ENCODE measurements around the gene MICAL2.

The MICAL2 gene

DNA sequence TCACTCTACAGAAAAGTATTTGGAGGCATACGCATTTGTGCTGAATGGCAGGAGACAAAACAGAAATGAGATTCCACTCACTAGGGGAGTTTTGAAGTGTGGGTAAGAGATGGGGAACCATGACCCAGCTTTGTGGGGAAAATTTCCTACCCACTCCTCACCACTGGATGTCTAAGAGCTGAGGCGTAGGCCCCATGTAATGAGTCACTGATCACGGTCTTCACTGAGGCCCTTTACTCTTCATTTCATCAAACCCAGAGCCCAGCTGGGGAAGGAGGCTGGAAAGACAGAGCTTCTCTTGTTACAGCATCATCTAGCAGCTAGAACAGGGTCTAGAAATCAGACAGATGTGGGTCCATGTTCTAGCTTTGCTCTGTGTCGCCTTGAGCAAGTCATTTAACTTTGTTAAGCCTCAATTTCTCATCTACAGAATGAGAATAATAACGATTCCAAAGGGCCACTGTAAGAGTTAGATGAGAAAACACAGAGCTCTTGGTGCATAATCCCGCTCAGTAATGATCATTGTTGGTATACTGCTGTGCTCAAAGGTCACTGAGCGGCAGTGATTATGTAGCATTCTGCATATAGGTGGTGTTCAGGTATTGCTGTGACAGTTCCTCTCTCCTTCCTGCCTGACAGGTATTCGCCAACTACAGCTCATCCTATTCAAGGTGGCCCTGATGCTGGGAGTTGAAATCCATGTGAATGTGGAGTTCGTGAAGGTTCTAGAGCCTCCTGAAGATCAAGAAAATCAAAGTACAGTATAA lies 97.2 kb downstream of the MICAL2 start:
- H3K27ac ChIP-seq, result no peak overlapping the region
- H3K9me3 ChIP-seq (ENCODE audit: control insufficient read depth, low read length), result no peaks in the 10 kb centered on the region
- H2AFZ ChIP-seq, result no peak overlapping the region
- H3K79me2 ChIP-seq, result no peaks in the 10 kb centered on the region
- no peak overlapping the region for H3K4me2 ChIP-seq (ENCODE audit: low read length)
- H3K4me3 ChIP-seq (ENCODE audit: low read depth, low read length), result no peak overlapping the region
- TF ChIP-seq, protein P1, sequence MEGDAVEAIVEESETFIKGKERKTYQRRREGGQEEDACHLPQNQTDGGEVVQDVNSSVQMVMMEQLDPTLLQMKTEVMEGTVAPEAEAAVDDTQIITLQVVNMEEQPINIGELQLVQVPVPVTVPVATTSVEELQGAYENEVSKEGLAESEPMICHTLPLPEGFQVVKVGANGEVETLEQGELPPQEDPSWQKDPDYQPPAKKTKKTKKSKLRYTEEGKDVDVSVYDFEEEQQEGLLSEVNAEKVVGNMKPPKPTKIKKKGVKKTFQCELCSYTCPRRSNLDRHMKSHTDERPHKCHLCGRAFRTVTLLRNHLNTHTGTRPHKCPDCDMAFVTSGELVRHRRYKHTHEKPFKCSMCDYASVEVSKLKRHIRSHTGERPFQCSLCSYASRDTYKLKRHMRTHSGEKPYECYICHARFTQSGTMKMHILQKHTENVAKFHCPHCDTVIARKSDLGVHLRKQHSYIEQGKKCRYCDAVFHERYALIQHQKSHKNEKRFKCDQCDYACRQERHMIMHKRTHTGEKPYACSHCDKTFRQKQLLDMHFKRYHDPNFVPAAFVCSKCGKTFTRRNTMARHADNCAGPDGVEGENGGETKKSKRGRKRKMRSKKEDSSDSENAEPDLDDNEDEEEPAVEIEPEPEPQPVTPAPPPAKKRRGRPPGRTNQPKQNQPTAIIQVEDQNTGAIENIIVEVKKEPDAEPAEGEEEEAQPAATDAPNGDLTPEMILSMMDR (IDR thresholded peaks at IDR 0.05), result no peak
- H3K36me3 ChIP-seq (ENCODE audit: control insufficient read depth, insufficient read depth, low read length), result no peaks in the 10 kb centered on the region
- no peaks in the 10 kb centered on the region for H3K27me3 ChIP-seq (ENCODE audit: control insufficient read depth, insufficient read depth, low read length)
- no peak overlapping the region for H3K9ac ChIP-seq
- no peaks in the 10 kb centered on the region for H3K4me1 ChIP-seq

DNA sequence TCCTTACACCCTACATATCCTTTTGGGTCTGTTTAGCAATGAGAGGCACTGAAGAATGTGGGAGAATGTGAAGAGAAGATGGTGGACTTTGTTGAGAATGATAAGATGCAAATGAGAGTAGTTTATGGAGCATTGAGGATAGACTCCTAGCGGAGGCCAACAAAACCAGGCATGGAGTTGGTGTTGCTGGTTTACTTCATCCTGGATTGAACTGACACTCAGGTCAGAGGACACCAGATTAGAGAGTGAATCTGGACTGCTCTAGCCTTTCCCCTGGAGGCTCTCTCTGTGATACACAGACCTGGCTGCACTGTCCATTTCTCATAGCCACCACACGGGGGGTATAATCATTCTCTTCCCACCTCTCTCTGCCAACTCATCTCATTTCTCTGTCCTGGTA lies 98.7 kb downstream of the MICAL2 start:
- TF ChIP-seq, protein P1 (IDR thresholded peaks at IDR 0.05), result no peak
- Histone ChIP-seq H3K4me1 (no peaks in the 10 kb centered on the region), H3K9me3 (ENCODE audit: control insufficient read depth, low read length) (no peaks in the 10 kb centered on the region), H3K36me3 (ENCODE audit: control insufficient read depth, insufficient read depth, low read length) (no peaks in the 10 kb centered on the region), H2AFZ (no peak overlapping the region), H3K9ac (no peak overlapping the region), H3K4me3 (ENCODE audit: low read depth, low read length) (no peak overlapping the region), H3K27ac (no peak overlapping the region), H3K79me2 (no peaks in the 10 kb centered on the region), H3K4me2 (ENCODE audit: low read length) (no peak overlapping the region), H3K27me3 (ENCODE audit: control insufficient read depth, insufficient read depth, low read length) (no peaks in the 10 kb centered on the region)

DNA sequence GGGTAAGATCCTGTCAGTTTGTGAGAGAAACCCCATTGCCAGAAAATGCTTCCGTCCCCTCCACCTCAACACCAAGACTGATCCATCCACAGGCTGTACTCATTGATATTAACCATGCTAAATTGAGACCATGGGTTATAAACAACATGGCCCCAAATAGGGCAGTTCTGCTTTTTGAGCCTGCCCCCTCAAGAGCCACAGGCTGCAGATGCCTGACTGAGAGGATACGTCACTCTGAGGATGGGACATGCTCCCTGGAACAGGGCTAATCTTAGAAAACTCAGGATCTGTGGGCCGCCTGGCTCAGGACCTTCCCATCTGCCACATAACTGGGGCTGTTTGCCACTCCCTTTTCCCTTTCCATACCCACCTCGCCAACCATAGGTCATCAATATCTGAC lies 99.8 kb downstream of the MICAL2 start:
- no peaks in the 10 kb centered on the region for H3K4me1 ChIP-seq
- no peak overlapping the region for H3K9ac ChIP-seq
- H3K9me3 ChIP-seq (ENCODE audit: control insufficient read depth, low read length), result no peaks in the 10 kb centered on the region
- no peak overlapping the region for H3K4me3 ChIP-seq (ENCODE audit: low read depth, low read length)
- H3K4me2 ChIP-seq (ENCODE audit: low read length), result no peak overlapping the region
- H3K27me3 ChIP-seq (ENCODE audit: control insufficient read depth, insufficient read depth, low read length), result no peaks in the 10 kb centered on the region
- no peak overlapping the region for H2AFZ ChIP-seq
- no peaks in the 10 kb centered on the region for H3K79me2 ChIP-seq
- H3K36me3 ChIP-seq (ENCODE audit: control insufficient read depth, insufficient read depth, low read length), result no peaks in the 10 kb centered on the region
- TF ChIP-seq, protein P1 (IDR thresholded peaks at IDR 0.05), result no peak
- H3K27ac ChIP-seq, result no peak overlapping the region

DNA sequence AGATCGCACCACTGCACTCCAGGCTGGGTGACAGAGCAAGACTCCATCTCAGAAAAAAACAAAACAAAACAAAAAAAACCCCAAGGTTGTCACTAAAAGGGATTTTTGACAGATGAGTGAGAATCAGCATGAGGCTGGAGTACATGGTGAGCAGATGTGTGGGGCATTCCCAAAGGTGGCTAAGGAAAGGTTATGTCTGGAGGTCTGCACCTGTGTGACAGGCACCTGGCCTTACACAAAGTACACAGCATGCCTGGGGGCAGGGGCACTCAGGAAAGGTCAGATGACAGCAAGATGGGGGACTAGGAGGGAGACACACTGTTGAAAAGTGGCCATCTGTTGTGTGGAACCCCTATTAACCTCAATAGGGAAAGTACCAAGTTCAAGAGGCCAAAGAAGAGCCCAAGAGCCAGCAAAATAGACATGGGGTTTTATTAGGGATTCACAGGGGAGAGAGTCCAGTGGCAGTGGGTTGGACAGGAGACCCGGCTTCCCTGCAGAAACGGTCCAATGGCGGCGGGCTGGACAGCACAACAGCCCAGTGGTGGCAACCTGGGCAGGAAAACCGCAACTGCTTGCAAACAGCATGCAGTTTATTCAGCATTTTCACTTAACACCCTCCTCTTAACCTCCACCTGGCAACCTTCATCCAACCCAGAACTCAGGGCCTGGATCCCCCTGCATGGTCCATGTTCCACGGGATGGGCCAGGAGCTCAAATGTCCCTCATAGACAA lies 101.1 kb downstream of the MICAL2 start:
- Histone ChIP-seq H3K27me3 (ENCODE audit: control insufficient read depth, insufficient read depth, low read length) (no peaks in the 10 kb centered on the region), H3K9me3 (ENCODE audit: control insufficient read depth, low read length) (no peaks in the 10 kb centered on the region), H3K4me1 (no peaks in the 10 kb centered on the region), H3K36me3 (ENCODE audit: control insufficient read depth, insufficient read depth, low read length) (no peaks in the 10 kb centered on the region), H3K4me2 (ENCODE audit: low read length) (no peak overlapping the region), H3K79me2 (no peaks in the 10 kb centered on the region), H2AFZ (no peak overlapping the region), H3K4me3 (ENCODE audit: low read depth, low read length) (no peak overlapping the region), H3K27ac (no peak overlapping the region), H3K9ac (no peak overlapping the region)
- TF ChIP-seq, protein P1 (IDR thresholded peaks at IDR 0.05), result no peak

Measured in parathyroid adenoma (tissue), 2 donors.